AG04449 (cell line): ENCODE measurements around the gene CMTM7.

Experiments used
- CTCF ChIA-PET: fragments of 350-600 bp; formaldehyde crosslinking; extraction: SDS; loops from one replicate; lab custom pipeline; 2021; ENCODE audit warnings: antibody characterized with exemption; lab: Yijun Ruan, JAX
- POLR2A ChIA-PET: fragments of 400-600, 350-600 bp; formaldehyde crosslinking; extraction: SDS; loops from one replicate; lab custom pipeline; 2020; ENCODE audit warnings: antibody characterized with exemption, inconsistent platforms; lab: Yijun Ruan, JAX
- DNase-seq: peaks from one replicate; pipeline ENCODE4 v3.0.0-alpha.2; 2010; ENCODE audit warnings: low read depth, low spot score
- H3K4me3 ChIP-seq: 2 replicates; pipeline ENCODE4 v1.5.1; 2011; ENCODE audit warnings: low read depth, mild to moderate bottlenecking, control low read depth, low read length
- CTCF ChIP-seq: IDR thresholded peaks from one replicate; pipeline ENCODE4 v1.5.1; 2011; ENCODE audit warnings: mild to moderate bottlenecking, moderate library complexity, low read length, control low read depth, inconsistent platforms; ENCODE audit not compliant: insufficient read depth; ENCODE audit errors: missing control alignments

Gene CMTM7

DNA sequence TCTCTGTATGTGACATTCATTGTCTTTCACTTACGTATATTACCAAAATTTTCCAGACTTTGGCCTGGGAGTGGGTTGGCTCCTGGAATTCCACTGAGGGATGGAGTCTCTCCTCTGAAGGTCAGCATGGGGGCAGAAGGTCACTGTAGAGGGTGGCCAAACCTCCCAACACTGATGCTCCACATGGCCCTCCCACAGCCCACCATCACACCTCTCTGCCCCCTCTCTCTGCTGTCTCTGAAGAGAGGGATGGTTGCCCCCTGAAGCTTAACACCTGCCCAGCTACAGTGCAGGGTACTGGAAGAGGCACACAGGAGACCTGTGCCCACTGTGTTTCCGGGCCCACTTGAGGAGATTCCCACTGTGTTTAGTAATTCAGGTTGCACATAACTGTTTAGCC lies 58.8 kb downstream of the CMTM7 start:
- no peak for TF ChIP-seq CTCF
- DNase-seq, result no peak
- ChIA-PET POLR2A (interaction anchor here (0.6 kb wide), 1 partner anchor 1728 kb away, joined by 4 read pairs; no protein-coding TSS in a partner anchor), CTCF (interaction anchor here (0.5 to 12.7 kb wide), 5 partner anchors 14 to 78 kb away, joined by 3 to 144 read pairs (median 3); no protein-coding TSS in a partner anchor)
- H3K4me3 ChIP-seq, result no peak overlapping the region

- no peak for DNase-seq
- CTCF ChIA-PET, result interaction anchor here (0.9 to 12.7 kb wide), 5 partner anchors 15 to 76 kb away, joined by 3 to 144 read pairs (median 3); no protein-coding TSS in a partner anchor
- H3K4me3 ChIP-seq, result no peak overlapping the region
- POLR2A ChIA-PET, result interaction anchor here (0.6 kb wide), 1 partner anchor 28 kb away, joined by 3 read pairs; no protein-coding TSS in a partner anchor
- TF ChIP-seq CTCF, result no peak
Observed at GRCh38 chr3:32450992-32451659, 59.5 kb downstream of the CMTM7 start.

- no peak for TF ChIP-seq CTCF
- ChIA-PET CTCF (interaction anchor here (0.9 to 12.7 kb wide), 3 partner anchors 17 to 77 kb away, joined by 3 to 144 read pairs (median 3); no protein-coding TSS in a partner anchor), POLR2A (interaction anchor here (0.6 kb wide), 2 partner anchors 16 to 60 kb away, joined by 3 read pairs; partner anchors contain the start of gene CMTM7)
- no peak for DNase-seq
- H3K4me3 ChIP-seq, result no peak overlapping the region
Observed at GRCh38 chr3:32452009-32452408, 60.4 kb downstream of the CMTM7 start.

DNA sequence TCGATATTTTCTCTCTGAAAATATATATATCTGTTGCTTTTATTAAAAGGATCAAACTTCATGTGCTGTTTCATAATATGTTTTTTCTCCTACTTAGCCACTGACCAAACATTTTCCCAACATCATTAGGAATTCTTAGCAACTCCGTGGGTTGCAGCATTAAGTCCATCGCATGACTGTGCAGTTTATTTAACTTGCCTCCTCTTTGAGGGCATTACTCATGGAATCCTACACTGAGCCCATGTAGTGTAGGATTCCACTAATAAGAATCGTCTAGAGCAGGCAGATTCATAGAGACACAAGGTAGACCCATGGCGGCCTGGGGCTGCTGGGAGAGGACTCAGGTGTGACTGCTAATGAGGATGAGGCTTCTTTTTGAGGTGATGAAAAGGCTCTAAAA lies 61.7 kb downstream of the CMTM7 start:
- CTCF ChIA-PET, result interaction anchor here (4.9 to 12.7 kb wide), 2 partner anchors 15 to 78 kb away, joined by 22 to 144 read pairs; no protein-coding TSS in a partner anchor
- DNase-seq, result peak; percentile 82
- no peak overlapping the region for H3K4me3 ChIP-seq
- POLR2A ChIA-PET, result no interaction called here
- no peak for TF ChIP-seq CTCF

DNA sequence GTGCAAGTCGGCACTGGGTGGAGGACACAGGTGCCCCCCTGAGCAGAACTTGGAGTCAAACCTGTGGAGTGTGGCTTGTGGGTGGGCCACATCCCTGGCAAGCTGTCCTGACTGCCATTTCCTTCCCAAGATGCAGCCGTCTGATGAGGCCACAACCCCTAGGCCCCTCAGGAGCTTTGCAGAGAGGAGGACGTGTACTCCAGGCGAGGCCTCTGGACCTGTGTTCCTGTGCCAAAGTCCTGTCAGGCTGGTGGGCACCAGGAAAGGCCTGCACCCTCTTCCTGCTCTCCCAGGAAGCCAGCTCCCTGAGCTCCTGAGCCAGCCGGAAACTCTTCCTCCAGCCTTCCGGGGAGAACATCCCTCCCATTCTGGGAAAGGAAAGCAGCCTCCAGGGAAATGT lies 62.5 kb downstream of the CMTM7 start:
- no peak for DNase-seq
- ChIA-PET POLR2A (no interaction called here), CTCF (interaction anchor here (0.6 to 12.7 kb wide), 3 partner anchors 14 to 79 kb away, joined by 3 to 144 read pairs (median 22); no protein-coding TSS in a partner anchor)
- H3K4me3 ChIP-seq, result no peak overlapping the region
- no peak for TF ChIP-seq CTCF

- no peak for TF ChIP-seq CTCF
- DNase-seq, result no peak
- no peak overlapping the region for H3K4me3 ChIP-seq
- ChIA-PET POLR2A (no interaction called here), CTCF (interaction anchor here (0.6 to 12.7 kb wide), 3 partner anchors 14 to 80 kb away, joined by 3 to 144 read pairs (median 22); no protein-coding TSS in a partner anchor)
Observed at GRCh38 chr3:32454731-32455608, 63.3 kb downstream of the CMTM7 start.
